Activated T-helper 1 cell treated with Interleukin-2 at 50 U/mL for 16 hours (primary cell): ENCODE measurements around the gene IGF2.

ENCODE experiments used
- DNase-seq: peaks from one replicate; pipeline ENCODE4 v3.0.0-alpha.2; 2020; ENCODE audit warnings: low read depth

Gene IGF2

DNA sequence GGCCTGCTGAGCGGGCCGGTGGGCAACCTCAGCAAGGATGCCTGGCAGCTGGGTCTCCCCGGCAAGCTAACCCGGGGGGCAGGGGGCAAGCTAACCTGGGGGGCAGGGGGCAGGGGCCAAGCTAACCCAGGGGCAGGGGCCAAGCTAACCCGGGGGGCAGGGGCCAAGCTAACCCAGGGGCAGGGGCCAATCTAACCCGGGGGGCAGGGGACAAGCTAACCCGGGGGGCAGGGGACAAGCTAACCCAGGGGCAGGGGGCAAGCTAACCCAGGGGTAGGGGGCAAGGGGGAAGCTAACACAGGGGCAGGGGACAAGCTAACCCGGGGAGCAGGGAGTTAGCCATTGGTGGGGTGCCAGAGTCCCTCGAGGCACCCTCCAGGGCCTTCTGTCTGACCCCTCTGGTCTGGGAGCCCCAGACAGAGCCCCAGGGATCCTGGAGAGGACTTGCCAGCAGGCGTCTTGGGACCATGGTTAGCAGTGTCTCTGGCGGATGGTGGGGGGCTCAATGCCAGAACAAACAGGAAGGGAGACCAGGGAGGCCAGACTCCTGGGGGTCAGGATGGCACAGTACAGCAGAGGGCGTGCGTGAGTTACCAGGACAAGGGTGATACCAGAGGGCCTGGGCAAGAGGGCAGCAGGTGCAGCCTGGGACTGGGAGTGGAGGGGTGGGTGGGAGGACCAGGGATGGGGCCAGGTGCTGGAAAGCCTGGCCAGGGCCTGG is 16.1 kb downstream of the IGF2 start:
- DNase-seq: no peak

DNA sequence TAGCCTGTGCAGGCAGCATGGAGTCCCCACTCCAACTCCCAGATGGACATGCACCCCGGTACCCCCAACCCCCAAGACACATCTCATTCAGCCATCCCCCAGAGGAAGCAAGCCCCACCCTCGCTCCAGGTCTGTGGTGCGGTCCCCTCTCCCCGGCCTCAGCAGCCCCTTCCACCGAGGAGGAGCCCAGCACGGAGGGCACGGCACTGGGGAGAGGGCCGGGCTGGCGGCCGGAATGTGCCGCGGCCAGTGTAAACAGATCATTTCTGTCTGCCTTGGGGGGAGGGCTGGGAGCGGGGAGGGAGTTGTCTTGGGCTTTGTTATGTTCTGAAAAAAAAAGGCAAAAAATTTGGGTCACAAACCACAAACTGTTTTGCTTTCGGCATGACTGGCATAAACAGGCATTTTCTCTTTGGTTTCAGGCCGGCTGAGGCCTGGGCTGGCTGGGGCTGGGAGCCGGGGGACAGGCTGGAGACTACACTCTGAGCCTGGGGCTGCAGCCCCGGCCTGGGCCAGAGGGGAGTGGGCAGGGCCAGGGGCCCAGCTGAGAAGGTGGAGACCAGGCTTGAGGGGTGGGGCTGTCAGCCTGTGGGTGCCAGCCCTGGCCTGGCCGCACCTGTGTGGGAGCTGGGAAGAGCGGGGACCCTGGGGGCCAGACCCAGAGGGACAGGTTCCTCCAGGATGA is 16.8 kb downstream of the IGF2 start:
- no peak for DNase-seq

DNA sequence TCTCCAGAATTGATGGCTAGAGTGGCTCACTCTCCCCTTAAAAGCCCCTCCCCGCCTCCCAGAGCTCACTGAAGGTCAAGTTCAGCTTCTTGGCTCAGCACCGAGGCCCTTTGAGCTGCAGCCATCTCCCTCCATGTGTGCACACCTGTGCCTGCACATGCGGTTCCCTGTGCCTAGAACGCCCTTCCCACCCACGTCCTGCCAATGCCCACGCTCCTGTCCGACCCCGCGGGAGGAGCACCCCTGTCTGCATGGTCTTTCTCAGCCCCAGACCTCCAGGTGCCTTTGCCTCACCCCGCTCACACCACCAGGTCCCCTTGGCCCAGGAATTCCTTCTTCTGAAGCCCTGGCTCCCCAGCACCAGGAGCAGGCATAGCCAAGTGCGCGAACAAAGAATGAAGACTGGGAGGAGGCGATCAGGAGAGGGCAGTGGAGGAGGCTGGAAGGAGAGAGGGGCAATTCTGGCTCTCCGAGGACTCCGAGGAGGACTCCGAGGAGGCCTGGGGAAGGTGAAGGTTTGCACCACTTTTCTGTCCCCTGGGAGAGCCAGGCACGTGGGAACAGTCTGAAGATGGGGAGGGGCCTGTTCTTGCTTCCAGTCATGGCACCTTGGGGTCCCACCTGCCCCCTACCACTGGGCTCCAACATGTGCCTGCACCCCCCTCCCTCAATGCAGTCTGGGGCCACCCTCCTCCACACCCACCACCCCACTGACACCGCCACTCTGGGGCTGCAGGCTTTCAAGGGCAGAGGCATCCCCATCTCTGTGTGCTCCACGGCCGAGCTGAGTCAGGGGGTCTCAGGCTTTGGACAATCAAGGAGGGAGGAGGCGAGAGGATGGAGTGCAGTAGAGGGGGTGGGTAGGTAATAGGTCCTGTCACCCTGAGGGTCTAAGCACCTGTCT is 17.7 kb downstream of the IGF2 start:
- no peak for DNase-seq

DNA sequence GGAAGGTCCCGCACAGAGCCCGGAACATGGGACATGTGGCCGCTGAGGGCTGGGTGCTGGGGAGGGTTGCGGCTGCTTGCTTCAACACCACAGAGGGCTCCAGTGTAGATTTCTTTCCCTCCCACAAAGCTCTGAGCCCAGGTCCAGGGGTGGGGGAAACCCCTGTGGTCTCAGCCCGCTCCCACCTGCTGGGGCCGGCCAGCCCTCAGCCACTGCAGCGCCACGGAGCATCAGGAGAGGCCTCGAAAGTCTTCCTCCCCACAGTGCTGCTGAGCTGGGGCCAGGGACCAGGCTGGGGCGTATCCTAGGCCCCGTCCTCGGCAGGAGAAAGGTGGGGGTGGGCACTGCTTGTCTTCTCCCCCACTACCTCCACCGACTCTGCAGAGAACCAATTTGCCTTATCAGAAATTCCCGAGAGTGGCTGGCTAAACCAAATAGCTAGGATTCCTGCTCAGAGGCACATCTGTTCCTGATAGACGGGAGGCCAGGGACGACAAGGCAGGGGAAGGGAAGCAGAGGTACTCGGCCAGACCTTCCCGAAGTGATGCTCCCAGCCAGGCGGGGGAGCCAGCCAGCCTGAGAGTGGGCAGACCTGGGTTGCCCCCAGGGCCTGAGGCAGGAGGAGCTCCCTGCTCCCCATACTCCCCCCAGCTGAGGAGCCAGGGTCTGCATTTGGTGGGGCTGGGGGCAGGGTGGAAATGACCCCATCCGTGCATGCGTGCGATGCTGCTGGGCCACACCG is 18.7 kb downstream of the IGF2 start:
- no peak for DNase-seq

DNA sequence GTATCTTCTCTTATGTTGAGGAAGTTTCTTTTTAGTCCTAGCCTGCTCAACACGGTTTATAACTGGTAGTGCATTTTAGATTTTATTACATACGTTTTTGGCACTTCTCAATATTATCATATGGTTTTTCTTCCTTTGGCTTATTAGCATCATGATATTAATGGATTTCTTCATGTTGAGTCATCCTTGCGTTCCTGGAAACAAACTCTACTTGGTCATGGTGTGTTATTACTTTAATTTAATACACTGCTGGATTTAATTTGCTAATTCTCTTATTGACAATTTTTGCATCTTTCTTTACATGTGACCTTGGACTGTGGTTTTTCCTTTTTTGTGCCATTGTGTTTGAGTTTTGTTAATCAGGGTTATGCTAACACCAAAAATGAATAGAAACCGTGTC is 20.5 kb downstream of the IGF2 start:
- no peak for DNase-seq

DNA sequence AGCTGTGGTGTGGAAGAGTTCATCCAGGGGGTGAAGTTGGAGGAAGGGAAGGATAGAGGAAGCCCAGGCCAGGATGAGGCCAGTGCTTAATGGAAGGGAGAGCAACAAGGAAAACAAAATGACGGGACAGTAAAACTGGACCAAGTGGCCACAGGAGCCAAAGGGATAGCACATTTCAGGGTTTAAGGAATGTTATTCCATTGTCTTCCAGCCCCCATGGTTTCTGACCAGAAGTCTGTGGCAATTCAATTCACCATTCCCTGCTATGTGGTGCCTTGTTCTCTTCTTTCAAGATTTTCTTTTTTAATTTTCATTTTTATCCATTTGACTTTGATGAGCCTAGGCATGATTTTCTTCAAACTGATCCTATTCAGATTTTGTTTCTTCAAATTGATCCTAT is 22.5 kb downstream of the IGF2 start:
- DNase-seq: no peak

DNA sequence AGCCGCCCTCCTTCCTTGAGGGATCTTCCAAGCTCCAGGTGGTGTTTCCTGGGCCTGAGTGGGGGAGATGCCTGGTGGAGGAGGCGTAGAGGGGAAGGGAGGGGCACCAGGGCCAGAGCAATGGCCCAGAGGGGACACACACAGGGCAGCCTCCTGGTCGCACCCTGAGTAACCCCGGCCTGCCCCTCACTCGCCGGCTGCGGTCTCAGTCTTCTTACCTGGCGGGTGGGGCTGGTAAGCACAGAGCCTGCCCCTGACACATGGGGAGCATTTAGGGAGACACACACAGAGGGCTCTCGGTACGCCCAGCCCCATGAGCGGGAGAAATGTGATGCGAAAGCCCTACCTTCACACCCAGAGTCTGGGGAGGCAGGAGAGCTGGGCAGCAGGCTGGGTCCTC is 23.9 kb downstream of the IGF2 start:
- no peak for DNase-seq

DNA sequence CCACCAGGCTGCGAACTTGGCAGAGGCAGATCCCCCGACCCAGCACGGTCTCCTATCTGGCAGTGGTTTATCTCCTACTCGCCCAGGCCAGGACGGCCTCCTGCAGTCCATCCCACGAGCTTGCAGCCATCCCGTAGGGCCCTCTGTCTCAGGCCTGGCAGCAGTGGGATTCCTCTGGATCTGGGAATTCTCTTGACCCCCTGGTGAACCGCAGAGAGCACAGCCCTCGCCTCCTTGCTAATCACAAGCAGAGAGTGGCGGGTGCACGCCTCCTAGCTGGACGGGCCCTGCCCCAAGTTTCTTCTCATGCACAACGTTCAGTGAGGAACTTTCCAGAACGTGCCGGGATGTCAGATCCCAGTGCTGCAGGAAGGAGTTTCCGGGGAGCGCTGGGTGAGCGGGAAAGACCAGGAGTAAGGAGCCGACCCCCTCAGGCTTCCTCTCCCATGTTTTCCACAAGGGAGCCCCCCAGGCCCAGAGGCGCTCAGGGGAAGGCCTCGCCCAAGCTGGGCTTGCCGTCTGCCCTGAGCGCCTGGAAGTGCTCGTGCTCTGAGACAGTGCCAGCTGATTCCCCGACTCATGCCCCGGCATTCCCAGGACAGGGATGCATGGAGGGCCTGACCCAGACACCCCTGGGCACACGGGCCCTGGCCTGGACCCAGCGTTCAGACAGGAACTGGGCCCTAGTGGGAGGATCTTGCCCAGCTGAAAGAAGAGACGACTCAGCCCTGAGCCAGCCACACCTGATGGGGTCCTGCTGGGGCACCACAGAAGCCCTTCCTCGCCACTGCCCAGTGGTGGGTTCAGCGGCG is 24.6 kb downstream of the IGF2 start:
- DNase-seq: no peak

DNA sequence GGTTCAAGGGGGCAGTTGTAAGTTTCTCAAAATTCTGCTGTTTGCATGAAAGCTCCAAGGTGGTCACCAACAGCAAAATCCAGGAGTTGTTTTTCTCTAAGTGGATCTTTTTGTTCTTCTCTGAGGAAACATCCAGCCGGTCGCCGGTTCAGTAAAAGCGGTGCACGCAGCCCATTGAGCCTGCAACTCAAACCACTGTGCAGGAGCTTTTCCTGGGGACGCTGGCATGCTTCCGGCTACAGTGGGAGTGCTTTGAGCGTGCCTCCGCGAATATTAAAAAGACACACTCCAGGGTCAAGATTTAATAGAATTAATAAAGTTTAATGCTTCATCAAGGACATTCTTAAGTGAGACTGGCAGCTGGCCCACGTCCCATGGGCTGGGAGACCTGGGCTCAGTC is 25.4 kb downstream of the IGF2 start:
- no peak for DNase-seq

DNA sequence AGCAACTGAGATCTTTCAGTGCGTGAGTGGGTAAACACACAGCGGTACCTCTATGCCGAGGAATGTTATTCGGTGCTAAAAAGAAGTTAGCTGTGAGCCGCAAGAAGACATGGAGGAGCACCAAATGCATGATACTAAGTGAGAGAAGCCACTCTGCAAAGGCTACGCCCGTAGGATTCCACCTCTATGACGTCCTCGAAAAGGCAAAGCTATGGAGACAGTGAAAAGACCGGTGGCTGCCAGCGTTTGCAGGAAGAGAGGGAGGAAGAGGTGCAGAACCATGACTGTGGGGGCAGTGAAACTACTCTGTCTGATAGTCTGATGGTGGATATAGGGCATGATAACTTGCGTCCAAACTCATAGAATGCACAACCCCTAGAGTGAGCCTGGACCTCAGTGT is 28.7 kb downstream of the IGF2 start:
- no peak for DNase-seq

DNA sequence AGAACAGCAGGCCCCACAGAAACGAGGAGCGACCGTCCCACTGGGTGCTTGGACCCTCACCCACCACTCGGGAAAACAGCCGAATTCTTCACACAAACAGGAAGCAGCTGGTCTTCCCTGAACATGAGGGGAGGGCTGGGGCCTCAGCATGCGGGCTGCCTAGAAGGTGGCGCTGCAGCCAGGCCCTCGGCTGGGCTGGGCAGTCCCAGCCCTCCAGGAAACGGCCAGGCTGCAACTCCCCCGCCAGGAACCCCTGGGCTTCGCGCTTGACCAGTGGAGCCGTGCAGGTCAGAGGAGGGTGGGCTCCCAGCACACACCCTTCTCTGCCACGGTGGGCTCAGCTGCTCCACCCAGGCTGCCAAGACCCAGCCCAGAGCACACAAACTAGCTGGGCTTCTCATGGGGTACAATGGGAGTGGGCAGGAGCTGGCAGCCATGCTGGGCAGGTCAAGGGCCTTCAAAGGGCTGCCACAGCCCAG is 29.6 kb downstream of the IGF2 start:
- no peak for DNase-seq

DNA sequence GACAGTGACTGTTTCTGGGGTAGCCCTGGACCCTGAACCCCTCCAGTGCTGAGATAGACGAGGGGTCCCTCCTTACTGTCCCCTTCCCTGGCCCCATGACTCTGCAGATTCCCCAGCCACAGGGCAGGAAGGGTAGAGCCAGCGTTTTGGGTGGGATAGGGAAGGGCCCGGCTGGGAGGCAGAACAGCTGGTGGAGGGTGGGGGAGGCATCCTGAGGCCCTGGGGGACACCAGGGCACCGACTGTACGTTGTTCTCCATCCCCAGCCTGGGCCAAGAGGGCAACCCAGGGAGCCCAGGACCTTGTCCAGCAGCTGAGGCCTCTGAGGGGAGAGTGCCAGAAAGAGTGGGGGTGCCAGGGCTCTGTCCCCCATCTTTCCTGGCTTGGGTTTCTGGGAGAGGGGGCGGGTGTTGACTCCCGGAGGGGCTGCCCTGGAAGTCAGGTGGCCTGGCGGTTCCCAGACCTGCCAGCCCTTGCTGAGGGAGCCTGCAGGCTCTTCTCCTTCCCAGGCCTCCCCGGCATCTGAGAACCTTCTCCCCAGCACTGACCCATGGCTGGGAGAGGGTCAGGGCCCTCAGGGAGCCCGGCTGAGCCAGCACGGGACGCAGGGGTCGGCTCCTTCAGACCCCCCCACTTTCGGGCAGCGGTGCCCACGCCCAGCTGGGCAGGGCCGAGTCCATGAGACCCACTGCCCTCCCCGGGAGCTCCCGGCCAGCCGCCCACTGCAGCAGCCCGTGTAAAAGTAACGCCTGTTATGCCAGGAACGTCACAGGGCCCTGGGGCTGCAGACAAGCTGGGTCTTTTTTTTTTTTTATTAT is 30.3 kb downstream of the IGF2 start:
- no peak for DNase-seq

DNA sequence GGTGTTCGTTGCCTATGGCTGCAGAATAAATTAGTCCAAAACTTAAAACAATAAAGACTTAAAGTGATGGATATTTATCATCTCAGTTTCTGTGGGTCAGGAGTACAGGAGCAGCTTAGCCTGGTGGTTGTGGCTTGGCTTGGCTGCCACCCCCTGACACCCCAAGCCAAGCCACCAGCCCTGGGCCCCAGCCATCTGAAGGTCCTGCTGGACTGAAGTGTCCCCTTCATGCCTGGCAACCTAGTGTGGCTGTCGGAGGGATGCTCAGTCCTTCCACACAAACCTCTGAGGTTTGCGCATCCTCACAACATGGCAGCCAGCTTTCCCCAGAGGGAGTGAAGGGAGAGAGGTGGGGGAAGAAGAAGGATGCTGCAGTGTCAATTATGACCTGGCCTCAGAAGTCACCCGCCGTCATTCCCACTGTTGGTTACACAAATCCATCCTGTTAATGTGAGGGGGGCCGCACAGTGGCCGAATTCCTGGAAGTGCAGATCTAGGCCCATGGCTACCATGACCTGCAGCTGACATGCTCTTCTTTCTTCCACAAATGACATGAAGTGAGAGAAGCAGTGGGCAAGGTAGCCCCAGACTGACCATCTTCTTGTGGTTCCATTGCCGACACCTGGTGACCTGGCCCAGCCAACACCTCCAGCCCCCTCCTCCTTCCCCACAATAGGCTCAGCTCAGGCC is 31.1 kb downstream of the IGF2 start:
- DNase-seq: no peak

DNA sequence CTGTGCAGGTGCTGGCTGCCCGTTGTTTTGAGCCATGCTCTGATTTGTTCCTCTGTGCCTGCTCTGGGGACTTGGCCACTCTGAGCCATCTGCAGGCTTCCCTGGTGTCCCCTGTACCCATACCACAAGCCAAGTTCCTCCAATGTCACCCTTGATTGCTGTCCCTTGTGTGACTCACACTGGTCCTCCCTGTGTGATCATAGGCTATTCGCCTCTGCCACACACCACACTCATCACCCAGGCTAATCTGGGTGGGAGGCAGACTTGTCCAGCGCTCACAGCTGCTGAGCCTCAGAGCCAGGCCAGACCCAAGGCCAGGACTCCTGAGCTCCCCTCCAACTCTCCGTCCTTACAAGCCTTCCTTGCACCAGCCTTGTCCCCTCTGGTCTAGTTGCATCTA is 31.7 kb downstream of the IGF2 start:
- no peak for DNase-seq

DNA sequence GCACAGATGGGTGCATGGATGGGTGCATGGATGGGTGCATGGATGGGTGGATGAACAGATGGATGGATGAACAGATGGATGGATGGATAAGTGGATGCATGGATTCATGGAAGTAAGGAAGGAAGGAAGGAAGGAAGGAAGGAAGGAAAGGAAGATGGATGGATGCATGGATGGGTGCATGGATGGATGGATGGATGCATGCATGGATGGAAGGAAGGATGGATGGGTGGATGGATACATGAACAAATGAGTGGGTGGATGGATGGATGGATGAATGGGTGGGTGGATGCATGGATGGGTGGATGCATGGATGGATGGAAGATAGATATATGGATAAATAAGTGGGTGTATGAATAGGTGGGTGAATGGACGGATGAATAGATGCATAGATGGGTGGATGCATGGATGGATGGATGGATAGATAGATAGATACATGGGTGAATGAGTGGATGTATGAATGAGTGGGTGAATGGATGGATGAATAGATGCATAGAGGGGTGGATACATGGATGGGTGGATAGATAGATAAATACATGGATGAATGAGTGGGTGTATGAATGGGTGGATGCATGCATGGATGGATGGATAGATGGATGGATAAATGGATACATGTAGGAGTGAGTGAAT is 32.5 kb downstream of the IGF2 start:
- DNase-seq: no peak

DNA sequence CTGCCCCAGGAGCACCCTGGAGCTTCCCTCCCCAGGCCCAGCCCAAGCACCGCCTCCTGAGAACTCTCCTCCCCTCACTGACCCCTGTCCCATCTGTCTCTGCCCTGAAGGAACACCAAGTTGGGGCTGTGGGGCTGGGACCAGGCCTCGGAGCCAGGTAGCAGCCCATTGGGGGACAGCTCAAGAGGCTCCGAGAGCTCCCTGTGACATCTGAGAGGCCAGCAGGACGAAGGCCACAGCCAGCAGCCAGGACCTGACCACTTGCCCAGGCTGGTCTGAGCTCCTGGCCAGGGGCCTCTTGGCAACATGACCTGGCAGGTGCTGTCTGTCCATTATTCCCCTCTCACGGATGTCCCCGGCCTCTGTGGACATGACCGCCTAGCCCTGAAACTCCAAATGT is 33.7 kb downstream of the IGF2 start:
- DNase-seq: no peak

DNA sequence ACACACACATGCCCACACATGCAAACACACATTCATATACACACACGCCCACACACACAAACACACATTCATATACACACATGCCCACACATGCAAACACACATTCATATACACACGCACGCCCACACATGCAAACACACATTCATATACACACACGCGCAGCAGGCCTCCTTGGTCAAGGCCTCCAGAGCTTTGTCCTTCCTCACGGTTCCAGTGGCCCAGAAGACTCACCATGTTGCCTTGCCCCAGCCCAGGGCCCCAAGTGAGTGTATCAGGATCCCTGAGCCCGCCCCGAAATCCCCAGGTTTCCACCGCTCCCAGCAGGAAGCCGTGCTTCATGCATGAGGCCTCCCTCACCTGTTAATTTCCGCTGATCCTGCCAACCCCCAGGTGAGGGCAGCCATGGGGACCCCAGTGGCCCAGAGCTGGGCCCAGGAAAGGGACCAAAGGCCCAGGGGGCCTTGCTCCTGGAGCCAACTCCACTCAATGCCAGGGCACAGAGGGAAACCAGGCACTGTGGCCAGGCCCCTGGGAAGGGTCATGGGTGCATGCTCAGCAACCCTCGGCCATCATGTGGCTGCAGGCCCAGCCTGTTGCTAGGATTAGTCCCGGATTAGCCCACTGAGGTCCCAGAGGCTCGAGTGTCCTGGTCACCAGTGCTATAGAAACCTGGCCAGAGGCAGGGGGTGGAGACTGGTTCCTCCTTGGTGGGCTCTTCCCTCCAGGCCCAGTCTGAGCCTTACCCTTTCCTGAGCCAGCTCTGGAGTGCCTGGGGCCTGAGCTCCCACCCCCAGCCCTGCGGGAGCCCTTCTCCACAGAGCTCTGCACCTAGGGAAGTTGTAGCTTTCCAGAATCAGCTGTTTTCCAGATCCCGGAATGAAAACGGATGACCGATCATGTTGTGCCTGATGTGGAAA is 34.4 kb downstream of the IGF2 start:
- no peak for DNase-seq
